Measurements from ENCODE around the gene CLDN20.
"Not testable (repeated sequence)": the region's sequence is repeated elsewhere in the genome, so short reads cannot be mapped to it uniquely, and the experiment has no call there.

The CLDN20 gene

DNA sequence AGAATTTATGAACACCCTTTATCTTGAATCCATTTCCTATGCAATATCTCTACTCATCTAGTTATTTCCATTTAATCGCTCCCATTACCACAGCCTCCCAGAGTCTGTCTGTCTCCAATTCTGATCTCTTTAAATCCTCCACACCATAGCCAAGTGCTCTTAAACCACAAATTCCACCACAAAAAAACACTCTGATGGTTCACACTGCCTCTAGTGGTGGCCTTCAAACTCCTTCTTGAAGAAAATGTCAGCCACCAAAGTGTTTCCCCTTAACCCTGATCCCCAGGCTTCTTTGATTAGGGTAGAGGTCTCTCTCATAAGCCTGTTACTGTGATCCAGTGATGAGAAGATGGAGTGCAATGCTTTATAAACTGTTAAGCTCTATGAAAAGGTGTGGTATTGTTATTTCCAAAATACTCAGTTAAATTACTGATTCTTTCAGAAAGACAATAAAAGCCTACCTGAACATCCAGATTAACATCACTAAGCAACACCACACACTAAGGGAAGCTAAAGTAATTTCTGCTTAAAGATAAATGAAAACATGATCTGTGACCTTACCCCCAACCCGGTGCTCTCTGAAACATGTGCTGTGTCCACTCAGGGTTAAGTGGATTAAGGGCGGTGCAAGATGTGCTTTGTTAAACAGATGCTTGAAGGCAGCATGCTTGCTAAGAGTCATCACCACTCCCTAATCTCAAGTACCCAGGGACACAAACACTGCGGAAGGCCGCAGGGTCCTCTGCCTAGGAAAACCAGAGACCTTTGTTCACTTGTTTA lies 4.5 kb downstream of the CLDN20 start:
- in situ Hi-C loops (cut with MboI; ENCODE audit: low sequenced_read_pairs), result not testable (repeated sequence)

DNA sequence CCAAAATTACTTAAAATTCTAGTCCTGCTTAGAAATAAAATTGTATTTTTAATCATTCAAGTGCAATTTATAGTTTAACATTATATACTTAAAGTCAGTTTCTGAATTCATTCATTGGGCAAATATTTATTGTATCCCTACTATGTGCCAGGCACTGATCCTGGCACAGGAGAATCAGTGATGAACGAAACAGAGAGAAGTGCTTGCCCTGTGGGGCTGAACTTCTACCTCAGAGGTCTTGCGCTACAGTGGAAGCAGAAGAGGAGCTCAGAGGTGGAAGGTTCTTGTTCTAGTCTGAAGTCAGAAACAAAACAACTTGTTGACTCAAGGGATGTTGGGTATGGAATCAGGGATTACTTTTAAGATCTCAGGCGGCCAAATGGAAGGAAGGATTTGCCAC lies 6.0 kb downstream of the CLDN20 start:
- in situ Hi-C loops (cut with MboI; ENCODE audit: low sequenced_read_pairs), result no loop called here

DNA sequence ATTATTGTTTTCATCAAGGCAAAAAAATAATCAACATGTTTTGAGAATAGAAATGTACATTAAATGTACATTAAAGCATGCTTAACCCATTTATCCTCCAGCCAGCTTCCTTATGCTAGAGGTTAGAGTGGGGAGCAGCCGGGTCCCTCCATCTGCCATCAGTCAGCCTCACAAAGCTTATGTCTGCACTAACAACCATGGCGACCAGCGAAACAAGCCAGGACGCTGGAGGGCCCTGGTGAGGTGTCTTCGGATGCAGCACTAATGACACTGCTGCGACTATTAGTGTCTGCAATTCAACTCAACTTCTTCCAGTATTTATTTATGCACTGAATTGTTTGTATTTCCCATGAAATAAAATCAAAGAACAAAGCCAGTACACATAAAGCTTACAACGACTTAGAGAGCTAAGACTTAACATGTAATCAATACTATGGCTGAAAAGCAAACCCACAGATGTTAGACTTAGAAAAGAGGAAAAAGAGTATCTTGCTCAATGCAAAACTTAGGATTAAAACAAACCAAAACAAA lies 6.8 kb downstream of the CLDN20 start:
- in situ Hi-C loops (cut with MboI; ENCODE audit: low sequenced_read_pairs), result no loop called here

DNA sequence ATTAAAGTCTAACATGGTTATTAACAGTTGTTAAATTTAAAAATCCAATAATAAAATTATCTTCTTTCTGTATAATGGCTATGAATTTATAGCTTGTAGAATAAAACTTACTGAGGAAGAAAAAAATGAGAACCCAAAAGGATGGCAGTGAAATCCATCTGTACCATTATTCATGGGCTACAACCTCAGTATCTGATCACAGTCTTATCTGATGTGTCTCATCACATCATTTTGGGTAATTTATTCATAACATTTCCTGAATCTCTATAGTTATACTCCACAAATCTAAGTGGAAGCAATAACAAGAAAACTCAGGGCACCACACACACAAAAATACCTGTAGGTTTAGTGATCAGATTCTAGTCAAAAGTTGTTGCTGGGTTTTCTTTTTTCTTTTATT lies 7.3 kb downstream of the CLDN20 start:
- in situ Hi-C loops (cut with MboI; ENCODE audit: low sequenced_read_pairs), result no loop called here

DNA sequence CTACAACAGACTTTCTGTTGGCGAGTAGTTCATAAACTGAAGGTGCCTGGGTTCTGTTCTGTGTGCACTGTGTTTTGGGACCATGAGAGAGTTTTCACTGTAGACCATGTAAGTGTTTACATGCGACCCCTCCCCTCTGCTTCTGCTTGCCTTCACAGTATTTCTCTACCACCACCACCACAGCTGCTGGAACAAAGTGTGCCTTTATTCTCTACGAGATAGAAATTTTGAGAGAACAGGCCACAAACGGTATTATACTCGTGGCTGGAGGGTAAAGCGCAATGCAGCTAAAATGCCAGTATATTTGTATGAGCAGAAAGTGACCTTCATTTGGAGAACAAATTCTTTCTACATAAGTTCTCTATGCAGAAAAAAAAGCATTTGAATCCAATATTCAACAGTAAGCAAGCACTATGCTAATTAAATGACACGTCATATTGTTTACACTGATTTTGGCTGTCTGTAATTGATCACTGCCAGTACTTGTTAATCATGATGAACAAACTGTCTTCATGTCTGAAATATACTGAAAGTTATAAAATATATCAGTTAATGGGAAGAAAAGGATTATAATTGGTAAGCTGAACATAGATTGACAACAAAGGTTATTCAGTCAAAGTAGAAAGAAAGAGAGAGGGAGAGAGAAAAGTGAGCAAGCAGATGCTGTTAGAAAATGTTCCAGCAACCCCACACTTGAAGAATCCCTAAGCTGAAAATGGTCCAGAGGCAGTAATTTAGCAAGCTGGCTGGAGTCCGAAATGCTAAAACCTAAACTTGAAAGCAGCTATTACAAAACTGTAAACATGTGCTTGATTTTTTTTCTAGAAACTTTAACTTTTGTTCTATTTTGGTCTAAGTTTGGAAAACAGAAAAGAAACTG lies 8.8 kb downstream of the CLDN20 start:
- in situ Hi-C loops (cut with MboI; ENCODE audit: low sequenced_read_pairs), result no loop called here

DNA sequence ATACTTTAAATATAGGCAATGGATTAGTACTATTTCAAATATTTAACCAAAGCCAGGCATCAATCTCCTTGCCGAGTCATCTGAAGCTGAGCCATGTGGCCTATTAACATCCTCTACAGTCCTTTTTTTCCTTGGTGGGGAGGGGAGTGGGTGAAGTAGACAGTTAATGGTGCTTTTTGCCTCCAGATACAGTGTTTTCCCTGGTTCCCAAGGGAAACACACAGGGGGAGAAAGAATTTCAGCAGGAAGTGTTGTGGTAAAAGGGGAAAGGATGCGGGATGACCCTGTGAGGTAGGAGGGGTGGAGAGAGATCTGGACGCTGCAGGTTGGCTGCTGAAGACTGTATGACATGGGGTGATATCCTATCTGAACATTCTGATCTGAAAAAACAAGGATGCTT lies 9.6 kb downstream of the CLDN20 start:
- in situ Hi-C loops (cut with MboI; ENCODE audit: low sequenced_read_pairs), result no loop called here

DNA sequence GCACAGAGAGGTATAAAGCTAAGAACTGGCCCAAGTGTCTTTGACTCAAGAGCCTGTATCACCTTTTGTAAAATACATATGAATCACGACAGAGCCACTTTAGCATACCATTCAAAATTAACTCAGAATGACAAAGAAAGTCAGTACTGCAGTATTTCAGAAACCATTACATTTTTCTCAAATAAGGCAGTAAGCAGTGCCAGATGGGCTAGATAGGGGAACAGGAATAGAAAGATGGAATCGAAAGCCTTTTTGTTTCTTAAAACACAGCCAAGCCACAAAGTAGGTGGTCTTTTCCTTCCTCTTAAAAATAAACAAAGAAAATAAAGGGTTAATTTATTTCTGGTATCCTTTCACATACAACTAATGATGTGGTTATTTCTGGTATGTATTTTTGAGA lies 10.3 kb downstream of the CLDN20 start:
- in situ Hi-C loops (cut with MboI; ENCODE audit: low sequenced_read_pairs), result no loop called here

DNA sequence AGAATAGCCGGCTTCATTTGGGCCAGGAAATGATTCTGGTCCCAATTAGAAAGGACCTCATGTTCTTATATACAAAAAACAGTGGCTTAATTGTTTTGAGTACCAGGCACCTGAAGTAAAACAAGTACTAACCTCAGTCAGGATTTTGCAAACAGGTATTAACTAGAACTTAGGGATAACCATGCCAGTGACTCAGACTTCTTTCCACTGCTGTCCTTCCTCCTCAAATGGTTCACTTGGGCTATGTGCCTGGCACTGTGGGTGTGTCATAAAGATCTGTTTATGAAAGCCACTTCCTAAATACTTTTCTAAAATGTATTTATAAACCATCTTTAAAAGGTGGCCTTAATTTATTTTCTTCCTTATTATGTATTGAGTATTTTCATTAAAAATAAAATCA lies 10.7 kb downstream of the CLDN20 start:
- in situ Hi-C loops (cut with MboI; ENCODE audit: low sequenced_read_pairs), result no loop called here

DNA sequence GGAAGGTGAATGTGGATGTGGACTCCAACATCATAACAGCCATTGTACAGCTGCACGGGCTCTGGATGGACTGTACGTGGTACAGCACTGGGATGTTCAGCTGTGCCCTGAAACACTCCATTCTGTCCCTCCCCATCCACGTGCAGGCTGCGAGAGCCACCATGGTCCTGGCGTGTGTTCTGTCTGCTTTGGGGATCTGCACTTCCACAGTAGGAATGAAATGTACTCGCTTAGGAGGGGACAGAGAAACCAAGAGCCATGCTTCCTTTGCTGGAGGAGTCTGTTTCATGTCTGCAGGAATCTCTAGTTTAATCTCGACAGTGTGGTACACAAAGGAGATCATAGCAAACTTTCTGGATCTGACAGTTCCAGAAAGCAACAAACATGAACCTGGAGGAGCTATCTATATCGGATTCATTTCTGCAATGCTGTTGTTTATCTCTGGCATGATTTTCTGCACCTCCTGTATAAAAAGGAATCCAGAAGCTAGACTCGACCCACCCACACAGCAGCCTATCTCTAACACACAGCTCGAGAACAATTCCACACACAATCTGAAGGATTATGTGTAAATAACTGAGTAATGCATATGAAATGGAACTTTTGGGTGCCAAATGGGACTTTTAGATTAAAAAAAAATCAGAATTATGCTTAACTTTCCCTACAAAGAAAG lies 12.1 kb downstream of the CLDN20 start:
- in situ Hi-C loops (cut with MboI; ENCODE audit: low sequenced_read_pairs), result no loop called here

DNA sequence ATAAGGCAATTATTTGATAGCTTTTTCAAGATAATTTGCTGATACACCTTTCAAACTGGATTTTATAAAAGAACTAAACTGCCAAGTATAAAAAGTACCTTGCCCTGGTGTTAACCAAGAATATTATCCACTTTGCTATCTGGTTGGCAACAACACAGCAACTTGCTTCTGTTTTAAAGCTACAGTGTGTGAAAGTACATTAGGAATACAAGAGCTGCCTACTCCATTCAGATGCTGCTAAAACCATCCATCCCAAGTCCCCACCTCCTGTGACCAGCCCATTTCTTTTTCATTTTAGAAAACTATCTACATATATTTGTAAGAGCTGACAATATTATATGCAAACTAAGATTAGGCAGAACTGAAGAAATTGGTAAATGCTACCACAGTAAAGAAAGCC lies 12.8 kb downstream of the CLDN20 start:
- in situ Hi-C loops (cut with MboI; ENCODE audit: low sequenced_read_pairs), result no loop called here

DNA sequence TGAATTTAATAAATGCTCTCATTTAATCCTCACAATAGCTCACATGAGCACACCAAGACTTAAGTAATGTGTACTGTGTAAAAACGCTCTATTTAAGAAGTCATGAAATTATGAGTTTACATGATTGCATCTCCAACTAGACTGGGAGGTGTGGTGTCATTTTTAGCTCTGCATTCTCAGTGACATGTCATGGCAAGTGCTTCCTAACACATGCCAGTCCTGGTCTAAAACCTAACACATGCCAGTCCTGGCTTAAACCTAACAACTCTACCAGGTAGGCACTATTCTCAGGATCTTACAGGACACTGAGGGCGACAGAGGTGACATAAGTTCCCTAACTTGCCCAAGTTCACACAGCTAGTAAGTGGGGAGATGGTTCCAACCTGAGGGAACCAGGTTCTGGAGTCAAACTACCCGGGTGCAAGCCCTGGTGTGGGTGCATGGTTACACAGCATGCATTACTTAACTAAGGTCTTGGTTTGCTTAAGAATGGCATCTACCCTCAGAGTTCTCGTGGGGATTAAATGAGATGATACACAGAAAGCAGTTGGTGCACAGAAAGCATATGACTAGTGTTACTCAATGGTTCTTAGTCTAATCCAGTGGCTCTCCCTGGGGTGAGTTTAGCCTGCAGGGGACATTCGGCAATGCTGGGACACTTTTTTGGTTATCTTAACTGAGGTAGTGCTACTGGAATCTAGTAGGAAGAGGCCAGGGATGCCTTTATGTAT lies 14.7 kb downstream of the CLDN20 start:
- in situ Hi-C loops (cut with MboI; ENCODE audit: low sequenced_read_pairs), result no loop called here

DNA sequence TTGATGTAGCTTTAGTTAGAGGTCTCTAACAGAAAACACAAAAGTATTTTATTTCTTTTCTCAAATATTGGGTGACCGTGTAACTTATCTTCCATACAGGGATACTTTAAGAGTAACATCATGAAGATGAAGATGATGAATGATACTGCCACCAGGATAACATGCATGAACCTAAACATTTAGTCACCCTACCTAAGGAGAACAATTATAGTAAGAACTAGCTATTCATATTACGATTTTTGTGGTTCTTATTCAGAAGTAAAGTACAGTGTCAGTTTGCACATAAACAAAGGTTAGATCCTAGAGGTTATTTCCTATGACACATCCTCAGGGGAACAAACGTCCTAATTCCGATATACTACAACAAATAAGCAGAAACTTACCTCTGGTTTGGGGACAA lies 21.0 kb downstream of the CLDN20 start:
- in situ Hi-C loops (cut with MboI; ENCODE audit: low sequenced_read_pairs), result no loop called here

DNA sequence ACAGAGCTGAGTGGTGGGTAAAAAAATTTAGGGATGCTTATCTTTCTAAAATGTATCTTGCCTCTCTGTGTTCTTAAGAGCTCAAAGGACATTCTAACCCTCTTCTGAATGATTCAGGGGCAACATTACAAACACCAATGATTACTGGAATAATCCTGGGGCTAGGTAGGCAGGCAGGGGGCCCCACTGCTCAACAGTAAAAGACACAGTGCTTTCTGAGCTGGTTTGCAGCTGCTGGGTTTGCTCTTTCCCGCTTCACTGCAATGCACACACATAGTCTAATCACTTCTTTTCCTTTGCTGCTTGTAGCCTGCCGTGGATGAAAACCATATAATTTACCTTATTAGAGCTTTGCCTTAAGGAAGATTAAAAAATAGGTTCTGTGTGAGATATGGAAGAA lies 23.9 kb downstream of the CLDN20 start:
- in situ Hi-C loops (cut with MboI; ENCODE audit: low sequenced_read_pairs), result no loop called here

DNA sequence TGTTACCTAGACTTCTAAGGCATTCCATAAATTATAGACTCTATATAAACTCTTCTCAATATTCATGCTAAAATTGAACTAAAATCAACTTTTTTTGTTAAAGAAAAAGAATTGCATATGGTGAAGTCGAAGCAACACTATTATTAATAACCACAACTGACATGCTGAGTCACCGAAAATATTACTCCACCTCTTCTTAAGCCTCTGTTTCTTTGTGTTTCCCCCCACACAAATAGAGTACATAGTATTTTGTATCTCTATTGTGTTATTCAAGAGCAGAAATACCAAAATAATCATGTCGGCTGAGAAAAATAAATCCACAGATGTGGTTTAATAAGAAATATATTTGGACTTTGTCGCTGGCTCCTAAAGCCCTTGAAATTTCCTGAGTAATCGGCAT lies 26.7 kb downstream of the CLDN20 start:
- in situ Hi-C loops (cut with MboI; ENCODE audit: low sequenced_read_pairs), result no loop called here

DNA sequence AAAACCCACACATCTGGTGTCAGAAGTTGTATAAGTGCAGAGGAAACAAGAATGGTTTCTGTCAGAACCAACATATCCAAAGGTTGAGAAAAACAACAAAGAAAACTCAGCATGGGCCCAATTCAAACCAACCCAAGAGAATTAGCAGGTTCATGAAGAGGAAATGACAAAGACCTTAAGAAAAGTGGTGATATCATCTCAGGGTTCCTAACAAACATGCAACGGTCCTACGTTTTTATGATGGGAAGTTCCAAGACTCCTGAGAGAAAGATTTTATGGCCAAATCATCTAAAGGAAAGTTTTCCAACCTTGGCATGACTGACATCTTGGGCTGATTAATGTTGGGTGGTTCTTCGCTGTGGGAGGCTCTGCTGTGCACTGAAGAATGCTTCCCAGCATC lies 27.5 kb downstream of the CLDN20 start:
- in situ Hi-C loops (cut with MboI; ENCODE audit: low sequenced_read_pairs), result no loop called here

DNA sequence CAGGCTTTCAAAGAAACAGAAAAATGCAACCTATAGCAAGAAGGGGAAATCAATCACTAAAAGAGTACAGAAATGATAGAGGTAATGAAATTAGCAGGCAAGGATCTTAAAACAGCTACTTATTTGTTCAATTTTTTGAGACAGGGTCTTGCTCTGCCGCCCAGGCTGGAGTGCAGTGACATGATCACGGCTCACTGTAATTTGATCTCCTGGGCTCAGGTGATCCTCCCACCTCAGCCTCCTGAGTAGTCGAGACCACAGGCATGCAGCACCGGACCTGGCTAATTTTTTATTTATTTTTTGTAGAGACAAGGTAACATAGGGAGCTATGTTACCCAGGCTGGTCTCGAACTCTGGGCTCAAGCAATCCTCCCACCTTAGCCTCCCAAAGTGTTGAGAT lies 28.9 kb downstream of the CLDN20 start:
- in situ Hi-C loops (cut with MboI; ENCODE audit: low sequenced_read_pairs), result no loop called here

DNA sequence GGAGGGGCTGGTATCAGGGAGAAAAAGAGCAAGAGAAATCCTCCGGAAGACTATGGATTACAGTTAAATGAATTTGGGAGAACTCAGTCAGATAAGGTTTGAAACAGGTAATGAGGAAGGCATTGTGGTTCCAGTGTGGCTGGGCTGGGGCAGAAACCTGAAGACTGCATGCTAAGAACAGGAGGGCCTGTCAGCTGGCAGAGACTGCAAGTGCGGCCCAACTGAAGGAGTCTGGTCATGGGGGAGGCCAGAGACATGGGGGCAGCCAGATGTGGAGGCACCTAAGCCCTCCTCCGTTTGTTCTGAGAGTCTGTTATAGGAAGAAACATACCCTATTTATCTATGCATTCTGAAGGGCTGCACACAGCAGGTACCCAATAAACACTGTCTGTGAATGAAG lies 33.9 kb downstream of the CLDN20 start:
- in situ Hi-C loops (cut with MboI; ENCODE audit: low sequenced_read_pairs), result no loop called here

DNA sequence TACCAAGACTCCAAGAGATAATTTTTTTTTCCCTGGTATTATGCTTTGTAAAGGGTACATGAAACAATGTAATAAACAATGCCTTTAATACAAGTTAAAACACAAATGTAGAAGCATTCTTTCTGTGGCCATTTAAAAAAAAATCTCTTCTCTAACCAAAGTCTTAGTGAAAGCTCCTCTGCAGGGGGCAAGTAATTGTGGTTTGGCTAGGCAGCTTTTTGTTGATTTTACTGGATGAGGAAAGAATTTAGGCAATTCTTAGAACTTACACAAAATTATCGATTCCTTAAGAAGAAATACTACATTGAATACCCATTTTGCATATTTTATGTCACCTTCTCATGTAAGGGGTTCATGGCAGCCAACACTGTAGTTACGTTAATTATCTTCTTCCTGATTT lies 38.1 kb downstream of the CLDN20 start:
- in situ Hi-C loops (cut with MboI; ENCODE audit: low sequenced_read_pairs), result no loop called here

DNA sequence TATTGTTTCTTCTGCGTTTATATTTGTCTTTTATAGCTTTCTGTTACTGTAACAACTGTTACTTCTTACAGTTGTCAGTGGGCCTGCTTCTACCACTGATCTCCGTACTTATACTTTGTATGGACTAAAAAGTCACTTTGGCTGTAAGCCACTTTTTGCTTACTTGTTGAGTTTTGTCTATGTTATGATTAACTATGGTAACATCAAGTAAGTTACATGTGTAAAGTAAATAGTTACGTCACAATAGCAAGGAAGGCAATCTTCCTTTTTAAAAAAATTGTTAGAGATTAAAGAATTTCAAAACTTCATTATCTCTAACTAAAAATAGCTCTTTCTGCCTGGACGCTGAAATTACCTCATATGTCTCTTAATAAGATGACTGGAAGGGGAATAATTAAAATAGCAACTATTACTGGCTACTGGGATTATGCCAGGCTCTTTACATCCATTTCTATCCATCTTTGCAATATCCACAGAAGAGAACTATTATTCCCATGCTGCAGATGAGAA lies 39.6 kb downstream of the CLDN20 start:
- in situ Hi-C loops (cut with MboI; ENCODE audit: low sequenced_read_pairs), result no loop called here

DNA sequence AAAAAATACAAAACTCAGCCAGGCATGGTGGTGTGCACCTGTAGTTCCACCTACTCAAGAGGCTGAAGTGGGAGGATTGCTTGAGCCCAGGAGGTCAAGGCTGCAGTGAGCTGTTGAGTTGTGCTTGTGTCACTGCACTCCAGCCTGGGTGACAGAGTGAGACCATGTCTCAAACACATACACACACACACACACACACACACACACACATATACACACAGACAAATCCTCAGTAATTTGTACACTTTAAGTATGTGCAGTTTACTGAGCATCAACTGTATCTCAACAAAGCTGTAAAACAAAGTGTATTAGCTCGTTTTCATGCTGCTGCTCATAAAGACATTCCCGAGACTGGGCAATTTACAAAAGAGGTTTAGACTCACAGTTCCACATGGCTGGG lies 43.1 kb downstream of the CLDN20 start:
- in situ Hi-C loops (cut with MboI; ENCODE audit: low sequenced_read_pairs), result no loop called here

DNA sequence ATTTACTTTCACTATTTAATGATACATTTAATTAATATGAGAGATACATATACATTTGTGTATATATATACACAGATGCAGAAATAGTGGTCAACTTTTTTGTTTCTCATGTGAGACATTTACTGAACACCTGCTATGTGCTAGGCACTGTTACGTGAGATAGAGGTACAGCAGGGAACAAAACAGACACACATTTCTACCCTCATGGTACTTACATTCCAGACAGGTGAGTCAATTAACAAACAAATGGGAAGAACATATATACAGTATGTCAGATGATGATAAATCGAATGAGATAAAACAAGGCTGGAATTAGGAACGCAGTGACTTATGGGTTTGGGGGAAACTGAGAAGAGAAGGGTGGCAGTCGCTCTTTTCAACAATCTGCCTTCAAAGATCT lies 45.3 kb downstream of the CLDN20 start:
- in situ Hi-C loops (cut with MboI; ENCODE audit: low sequenced_read_pairs), result no loop called here

Measured in HL-60/S4 (cell line).